ENCODE results near the gene NLRC3.
A peak's percentile ranks its signal among the peaks of the same experiment; 100 is the strongest.
"Not testable (repeated sequence)": the region's sequence is repeated elsewhere in the genome, so short reads cannot be mapped to it uniquely, and the experiment has no call there.

Gene NLRC3

GRCh38 chr16:3577302-3577752 lies at the start of gene NLRC3:
NLRC3 (minus strand) TSS chr16:3577403; CDS start chr16:3565036, 12,367 bp downstream.
- DNase-seq = peak; percentile 62

- no peak for DNase-seq
Measured at GRCh38 chr16:3625911-3626732, 48.9 kb upstream of the NLRC3 start.

- DNase-seq = no peak
Measured at GRCh38 chr16:3625331-3625730, 48.1 kb upstream of the NLRC3 start.

GRCh38 chr16:3623642-3624041 lies 46.4 kb upstream of the NLRC3 start:
- no peak for DNase-seq

- no peak for DNase-seq
Measured at GRCh38 chr16:3618769-3619141, 41.6 kb upstream of the NLRC3 start.

- no peak for DNase-seq
Measured at GRCh38 chr16:3612510-3613466, 35.6 kb upstream of the NLRC3 start.

- DNase-seq = peak; percentile 91
Measured at GRCh38 chr16:3611146-3611975, 34.2 kb upstream of the NLRC3 start, which contains the start of gene SLX4. SLX4 (minus strand) TSS chr16:3611606; CDS start chr16:3608964, 2,642 bp downstream.

- no peak for DNase-seq
Measured at GRCh38 chr16:3610698-3611145, 33.5 kb upstream of the NLRC3 start.

- no peak for DNase-seq
Measured at GRCh38 chr16:3609895-3610697, 32.9 kb upstream of the NLRC3 start.

GRCh38 chr16:3608976-3609375 lies 31.8 kb upstream of the NLRC3 start:
- DNase-seq = not testable (repeated sequence)

- DNase-seq = no peak
Measured at GRCh38 chr16:3608069-3608468, 30.9 kb upstream of the NLRC3 start.

GRCh38 chr16:3607634-3608033 lies 30.4 kb upstream of the NLRC3 start:
- DNase-seq = no peak

- no peak for DNase-seq
Measured at GRCh38 chr16:3607161-3607560, 30.0 kb upstream of the NLRC3 start.

- no peak for DNase-seq
Measured at GRCh38 chr16:3606441-3606840, 29.2 kb upstream of the NLRC3 start.

- DNase-seq = no peak
Measured at GRCh38 chr16:3602320-3602653, 25.1 kb upstream of the NLRC3 start.

GRCh38 chr16:3601614-3602319 lies 24.6 kb upstream of the NLRC3 start:
- no peak for DNase-seq

- DNase-seq = no peak
Measured at GRCh38 chr16:3599922-3600321, 22.7 kb upstream of the NLRC3 start.

GRCh38 chr16:3599121-3599520 lies 21.9 kb upstream of the NLRC3 start:
- no peak for DNase-seq

GRCh38 chr16:3598236-3598635 lies 21.0 kb upstream of the NLRC3 start:
- DNase-seq = no peak

GRCh38 chr16:3597676-3598075 lies 20.5 kb upstream of the NLRC3 start:
- DNase-seq = no peak

GRCh38 chr16:3597226-3597625 lies 20.0 kb upstream of the NLRC3 start:
- no peak for DNase-seq

Data from stimulated activated CD4-positive, alpha-beta T cell treated with anti-CD3 and anti-CD28 coated beads, Interleukin-15, amount 100 ng/mL, for 24 hours (primary cell).